Islet precursor cell (in vitro differentiated cells): ENCODE measurements around the gene IGF1R.

Experiments
- DNase-seq: peaks from one replicate; pipeline ENCODE4 v3.0.0-alpha.2; 2018

The IGF1R gene

DNA sequence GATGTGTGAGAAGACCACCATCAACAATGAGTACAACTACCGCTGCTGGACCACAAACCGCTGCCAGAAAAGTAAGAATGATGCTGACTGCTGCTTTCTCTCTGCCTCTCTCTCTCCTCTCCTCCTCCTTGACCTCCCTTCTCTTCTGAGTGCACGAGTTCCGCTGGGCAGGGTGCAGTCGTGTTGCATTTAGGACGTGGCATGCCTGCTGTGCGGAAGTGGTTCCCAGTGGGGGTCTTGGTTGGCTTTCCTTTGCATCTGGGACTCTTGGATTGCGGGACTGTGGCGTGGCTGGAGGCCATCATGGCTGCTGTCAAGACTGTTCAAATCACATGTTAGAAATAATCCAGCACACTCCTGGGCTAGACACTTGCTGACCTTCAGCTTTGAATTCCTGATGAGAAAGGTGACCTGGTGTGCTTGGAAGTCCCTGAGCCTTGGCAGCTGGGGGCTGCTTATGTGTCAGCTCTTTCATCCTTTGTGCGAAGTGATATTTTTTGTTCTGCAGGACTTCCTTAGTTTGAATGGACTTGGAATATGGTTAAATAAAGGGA, 59.8 kb downstream of the IGF1R start:
- DNase-seq, result no peak

DNA sequence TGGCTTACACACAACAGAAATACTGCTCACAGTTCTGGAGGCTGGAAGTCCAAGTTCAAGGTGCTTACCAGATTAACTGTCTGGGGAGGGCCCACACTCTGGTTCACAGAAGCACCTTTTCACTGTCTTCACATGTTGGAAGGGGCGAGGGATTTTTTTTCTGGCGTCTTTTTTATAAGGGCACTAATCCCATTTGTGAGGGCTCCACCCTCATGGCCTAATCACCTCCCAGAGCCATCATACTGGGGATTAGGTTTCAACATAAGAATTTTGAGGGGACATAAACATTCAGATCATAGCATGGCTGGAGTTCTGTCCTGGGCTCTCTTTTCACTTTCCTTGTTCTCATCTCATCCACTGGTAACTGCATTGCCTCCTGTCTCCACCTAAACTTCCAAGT, 63.5 kb downstream of the IGF1R start:
- DNase-seq, result no peak

DNA sequence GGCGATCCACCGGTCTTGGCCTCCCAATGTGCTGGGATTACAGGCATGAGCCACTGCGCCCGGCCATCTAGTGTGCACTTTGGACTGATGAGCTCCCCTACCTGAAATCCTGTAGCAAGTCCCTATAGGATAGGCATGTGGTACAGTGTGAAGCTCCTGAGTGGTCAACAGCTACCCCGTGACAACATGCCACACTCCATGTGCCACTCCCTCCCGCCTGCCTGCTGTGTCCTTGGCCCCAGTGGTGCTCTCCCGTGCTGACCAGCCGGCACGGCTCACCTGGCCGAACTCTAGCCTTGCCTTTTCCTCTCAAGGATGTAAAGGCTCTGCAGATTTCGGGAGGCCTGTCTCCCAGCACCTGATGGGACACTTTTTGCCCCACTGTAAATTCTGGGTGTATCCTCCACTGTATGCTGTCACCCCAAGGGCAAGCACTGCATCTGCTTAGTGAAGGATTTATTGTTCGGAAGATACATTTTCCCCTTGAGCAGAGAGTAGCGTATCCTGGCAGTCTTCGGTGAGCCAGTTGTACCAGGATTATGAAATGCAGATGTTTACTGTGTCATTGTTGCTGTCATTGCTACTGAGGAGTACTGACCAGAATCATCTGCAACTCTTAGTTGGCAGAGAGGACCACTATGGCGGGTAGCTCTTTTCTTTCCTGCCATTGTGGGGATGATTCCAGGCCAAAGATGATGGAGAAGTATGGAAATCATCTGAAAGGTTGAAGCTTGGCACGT, 64.7 kb downstream of the IGF1R start:
- no peak for DNase-seq

DNA sequence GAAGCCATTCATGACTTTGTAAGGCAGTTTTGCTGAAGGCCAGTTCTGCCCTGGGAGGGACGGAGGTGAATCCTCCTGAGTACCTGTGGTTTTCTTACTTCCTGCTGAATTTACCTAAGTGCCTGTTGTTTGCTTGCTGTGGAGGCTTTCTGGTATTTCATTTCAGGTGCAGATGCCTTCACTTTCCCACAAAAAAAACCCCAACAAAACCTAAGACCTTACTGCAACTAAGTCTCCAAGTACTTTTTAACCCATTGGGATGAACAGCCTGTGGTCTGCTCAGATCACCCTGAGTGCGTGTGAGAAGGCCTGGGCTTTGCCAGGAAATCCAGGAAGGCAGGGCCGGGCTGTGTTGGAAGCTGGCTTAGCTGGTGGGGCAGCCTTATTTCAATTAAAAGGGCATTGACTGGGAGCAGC, 65.3 kb downstream of the IGF1R start:
- peak; percentile 77 for DNase-seq

DNA sequence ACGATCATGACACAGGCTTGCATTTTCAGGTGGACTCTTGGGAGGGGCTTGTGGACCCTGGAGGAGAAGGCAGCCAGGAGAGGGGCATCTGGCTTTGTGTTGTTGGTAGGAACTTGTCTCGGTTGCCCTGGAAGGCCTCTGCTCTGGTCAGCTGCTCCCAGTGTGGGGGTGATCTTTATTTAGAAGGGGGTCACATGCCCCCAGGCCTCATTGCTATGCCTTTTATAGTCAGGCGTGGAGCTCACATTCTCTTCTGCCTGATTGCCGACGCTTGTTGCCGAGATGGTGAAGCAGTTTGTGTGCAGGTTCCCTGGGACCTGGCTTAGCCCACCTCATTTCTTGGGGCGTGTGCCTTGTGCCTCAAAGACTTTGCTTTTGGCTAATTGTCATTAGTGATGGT, 66.6 kb downstream of the IGF1R start:
- DNase-seq, result no peak

DNA sequence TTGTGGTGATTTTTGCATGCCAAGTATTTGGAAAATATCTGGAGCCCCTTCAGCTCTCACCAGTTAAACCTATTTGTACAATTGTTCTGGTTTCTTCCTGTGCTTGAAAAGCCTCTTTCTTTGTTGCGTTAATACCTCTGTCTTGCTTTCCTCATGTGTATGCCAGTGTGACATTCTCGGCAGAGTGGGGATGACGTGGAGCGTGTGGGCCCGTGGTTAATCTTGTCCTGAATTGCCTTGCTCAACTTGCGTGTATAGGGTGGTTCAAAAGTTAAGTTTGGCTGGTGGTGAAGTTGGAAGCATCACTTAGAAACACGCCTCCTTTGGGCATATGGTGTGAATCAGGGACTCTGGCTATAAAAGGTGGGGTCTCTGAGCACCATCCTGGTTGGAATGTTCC, 67.1 kb downstream of the IGF1R start:
- no peak for DNase-seq

DNA sequence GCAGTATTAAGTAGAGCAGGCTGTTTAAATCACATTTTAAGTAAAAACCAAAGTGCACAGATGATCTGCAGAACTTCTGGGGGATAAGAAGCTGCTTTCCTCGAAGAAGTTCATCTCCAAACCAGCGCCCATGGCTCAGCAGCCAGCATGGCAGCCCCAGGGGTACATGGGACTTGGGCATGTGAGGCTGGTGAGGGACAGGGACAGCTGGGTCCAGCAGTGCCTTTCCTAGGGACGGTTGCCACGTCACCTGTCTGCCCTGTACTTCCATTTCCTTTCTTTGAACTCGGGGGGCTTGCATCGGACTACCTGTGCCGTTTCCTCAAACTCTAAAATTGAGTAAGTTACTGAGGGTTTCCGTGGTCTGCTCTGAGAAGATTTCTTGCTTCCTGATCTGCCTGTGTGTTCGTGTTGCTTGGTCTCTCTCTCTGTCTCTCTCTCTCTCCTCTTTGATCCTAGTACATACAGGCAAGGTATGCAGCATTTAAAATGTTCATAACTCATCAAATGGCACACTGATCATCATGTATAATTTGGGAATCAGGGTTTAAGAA, 67.6 kb downstream of the IGF1R start:
- DNase-seq, result no peak

DNA sequence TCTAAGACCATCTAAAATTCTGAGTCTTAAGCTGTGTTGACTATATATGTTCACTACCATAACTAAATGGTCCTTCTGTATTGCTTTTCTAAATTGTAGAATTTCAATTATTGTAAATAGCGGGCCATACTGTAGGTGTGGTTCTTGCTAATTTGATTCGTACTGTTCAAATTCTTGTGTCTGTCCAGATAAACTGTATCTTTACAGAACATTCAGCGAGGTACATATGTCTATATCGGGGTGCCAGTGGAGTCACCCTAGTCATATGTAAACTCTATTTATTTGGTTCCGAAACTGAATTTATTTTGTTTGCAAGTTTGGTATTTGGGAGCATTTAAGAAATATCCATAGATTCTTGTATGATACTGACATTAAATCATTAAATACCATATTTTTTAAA, 69.0 kb downstream of the IGF1R start:
- DNase-seq, result no peak

DNA sequence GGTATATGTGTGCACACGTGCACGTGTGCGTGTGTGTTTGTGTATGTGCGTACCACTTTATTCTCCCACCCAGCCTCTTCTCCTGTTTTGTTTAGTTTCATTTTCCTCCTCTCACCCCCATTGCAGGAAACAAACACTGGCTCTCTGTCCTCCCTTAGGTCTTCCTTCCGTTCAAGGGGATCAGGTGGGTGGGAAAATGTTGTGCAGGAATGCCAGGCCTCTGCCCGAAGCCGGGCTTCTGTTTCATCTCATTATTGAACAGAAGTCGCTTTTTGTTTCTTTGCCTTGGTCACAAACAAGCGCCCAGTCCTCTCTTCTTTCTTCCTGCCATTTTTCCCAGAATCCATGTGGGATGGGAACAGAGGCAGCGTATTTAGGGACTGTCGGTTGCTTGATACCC, 69.6 kb downstream of the IGF1R start:
- DNase-seq, result peak; percentile 66

DNA sequence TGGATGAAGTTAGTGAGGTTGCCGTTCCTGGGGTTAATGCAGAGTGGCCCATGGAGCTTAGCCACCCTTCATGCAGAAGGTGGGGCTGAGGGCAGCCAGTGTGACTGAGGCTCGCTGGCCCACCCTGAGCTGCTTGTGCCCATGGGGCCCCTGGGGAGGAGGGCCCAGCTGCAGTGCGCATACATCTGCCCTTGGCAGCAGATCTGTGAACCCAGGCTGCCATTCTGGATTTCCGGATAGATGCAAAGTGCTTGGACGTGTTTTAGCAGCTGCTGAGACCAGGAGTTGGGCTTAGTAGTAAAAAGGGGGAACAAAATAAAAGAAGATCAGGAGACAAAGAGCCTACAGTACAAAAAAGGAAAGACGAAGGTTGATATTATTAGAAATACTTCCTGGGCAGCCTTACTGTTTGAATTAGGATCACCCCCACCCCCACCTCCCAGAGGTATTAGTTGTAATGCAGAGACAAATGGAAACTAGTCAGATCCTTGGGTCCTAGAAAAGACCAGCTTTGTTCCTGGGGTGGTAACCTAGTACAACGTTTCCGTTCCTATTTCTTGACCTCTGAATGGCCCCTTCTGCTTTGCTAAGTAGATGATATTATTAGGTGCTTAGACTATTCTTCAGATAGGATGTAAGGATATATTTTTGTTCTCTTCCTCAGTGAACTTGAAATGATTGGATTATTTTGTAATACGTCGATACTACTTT, 70.2 kb downstream of the IGF1R start:
- DNase-seq, result no peak

DNA sequence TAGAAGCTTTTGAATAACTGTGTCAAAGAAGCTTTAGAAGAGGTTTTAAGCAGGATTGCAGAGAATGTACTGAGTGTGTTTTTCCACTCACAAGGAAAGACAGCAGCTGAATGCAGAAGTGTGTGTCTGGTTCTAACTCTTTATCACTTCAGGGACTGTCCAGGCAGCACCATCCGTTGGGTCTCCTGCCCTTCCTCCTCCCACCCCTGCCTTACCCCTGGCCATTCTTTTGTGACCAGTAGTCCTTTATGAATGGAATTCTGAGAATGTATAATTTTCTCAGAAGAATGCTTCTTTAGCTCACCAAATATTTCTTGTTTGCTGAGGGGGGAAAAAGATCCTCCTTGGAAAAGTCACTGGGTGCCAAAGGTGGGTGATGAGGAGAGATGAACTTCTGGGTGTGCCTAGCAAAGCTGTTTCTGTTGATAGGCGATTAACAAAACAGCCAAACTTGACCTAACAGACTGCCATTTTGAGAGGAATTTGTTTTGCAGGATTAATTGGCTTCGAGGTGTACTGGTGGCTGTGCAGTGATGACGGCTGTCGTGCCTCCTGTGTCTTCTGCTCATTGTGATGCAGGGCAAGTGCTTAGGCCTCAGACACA, 70.9 kb downstream of the IGF1R start:
- DNase-seq, result no peak

DNA sequence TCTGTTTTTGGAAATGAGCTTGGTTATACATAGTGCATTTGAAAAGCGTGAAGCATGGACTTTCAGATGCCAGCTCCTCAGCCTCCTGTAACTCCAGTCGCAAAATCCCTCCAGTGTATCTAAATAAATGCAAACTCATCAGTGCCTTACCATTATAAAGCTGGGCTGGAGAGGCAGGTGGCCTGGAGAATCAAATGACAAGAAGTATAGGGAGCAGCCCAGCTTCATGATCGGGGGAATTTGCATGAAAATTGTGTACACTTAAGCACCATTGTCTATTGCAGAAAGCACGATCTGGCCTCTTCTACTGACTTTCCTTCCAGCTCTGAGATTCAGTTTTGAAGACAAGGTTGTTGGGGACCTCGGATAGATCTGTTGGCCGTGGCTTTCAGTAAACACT, 71.7 kb downstream of the IGF1R start:
- DNase-seq, result no peak

DNA sequence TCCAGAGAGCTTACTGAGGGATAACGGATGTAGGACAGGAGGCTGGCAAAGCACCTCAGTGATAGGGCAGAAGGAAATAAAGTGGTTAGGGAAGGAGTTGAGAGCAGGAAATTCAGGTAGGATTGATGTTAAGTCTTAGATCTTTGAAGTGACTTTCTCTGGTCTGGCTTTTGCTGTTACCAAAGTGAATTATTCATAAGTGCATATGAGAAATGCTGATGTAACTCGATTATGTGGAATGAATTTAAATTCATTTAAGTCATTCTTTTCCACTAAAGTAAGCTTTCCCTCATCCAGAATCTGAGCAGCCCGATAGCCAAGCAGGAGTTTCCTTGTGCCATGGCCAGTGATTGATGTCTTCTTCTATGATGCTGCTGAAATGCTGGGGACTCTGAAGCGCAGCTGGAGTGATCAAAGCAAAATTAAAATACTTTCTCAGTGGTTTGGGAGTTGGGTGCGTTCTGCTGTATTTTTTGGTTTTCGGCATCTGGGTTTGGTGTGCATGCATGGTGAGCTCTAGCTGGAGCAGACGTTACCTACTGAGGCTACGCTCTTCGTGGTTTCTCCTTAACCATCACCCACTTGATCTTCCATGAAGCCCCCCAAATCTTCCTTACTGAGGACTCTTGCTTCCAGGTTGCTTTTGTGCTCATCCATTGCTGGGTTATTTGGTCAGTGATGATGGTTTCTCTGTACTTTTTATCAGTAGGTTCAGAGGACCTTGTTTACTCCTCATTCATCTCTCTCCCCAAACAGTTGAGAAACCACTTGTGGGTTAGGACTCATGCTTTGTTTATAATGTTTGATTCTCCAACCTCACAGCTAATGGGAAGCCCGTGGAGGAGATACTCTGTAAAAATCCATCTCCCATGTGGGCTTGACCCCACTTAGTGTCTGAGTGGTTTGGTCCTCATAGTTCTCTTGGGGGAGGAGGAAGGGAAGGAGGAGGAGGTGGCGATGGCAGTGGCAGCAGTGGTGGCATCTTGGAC, 72.5 kb downstream of the IGF1R start:
- no peak for DNase-seq

DNA sequence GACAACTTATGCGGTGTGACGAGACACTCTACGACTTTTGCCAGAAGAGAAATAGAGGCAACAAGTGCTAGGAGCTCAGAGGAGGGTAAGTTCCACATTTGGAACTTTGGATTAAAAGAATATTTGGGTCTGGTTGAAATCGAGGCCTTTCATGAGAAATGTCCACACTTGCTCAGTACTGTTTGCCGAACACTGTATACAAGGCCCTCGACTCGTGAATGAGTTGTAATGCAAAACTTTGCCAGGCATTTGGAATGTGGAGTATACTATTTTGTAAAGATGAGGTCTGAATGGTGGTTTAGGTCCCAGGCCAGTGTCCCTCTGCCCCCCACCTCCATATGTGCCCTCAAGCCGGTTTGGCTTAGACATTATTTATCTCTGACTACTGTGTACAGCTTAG, 73.9 kb downstream of the IGF1R start:
- no peak for DNase-seq

DNA sequence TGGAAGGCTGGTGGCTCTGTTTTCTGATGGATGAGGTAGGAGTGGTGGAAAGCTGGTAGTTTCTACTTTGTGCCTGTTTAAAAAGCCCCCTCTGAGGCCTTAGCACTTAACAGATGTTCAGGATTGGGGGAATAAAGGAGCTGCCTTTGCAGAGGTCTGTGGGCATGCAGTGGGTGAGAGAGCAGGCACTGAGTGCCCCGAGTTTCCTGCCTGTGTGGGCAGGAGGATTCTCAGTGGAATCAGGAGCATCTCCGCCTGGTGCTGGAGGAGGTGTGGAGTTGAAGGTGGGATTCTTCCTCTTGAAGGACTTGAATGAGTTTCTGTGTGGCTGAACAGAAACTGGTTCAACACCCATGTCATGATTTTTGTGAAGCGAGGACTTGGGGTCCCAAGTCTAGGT, 74.3 kb downstream of the IGF1R start:
- no peak for DNase-seq

DNA sequence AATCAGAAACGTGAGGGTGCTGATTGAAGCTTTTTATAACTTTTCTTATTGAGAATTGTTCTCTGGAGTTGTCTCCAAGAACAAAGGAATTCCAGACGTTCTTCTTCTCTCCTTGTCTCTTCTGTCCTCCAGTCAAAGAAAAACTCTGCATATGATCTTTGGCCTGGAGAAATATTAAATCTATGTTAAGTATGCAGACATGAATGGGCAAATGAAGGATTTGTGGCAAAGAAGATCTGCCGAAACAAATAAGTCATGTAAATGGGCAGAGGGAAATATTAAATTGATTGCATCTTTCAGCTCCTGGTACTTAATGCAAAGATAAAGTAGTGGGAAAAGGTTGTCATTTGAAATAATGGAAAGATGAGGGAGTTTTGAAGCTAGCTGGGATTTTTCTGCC, 74.9 kb downstream of the IGF1R start:
- no peak for DNase-seq

DNA sequence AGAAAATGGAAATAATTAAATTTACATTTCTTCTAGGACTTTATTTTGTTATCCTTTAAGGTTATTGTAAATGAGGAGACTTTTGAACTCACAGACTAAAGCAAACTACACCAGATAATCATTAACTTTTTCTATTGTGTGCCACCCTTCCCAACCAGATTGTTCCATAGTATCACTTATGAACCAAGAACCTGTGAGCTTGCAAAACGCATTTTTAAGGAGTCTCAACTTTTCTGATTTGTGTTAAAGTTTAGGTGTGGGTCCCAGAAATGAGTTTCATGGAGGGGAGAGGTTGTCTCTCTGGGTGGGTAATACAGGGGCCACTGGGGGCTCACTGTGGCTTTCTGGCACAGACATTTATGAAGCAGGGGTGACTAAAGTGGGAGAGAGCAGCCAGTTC, 75.7 kb downstream of the IGF1R start:
- no peak for DNase-seq

DNA sequence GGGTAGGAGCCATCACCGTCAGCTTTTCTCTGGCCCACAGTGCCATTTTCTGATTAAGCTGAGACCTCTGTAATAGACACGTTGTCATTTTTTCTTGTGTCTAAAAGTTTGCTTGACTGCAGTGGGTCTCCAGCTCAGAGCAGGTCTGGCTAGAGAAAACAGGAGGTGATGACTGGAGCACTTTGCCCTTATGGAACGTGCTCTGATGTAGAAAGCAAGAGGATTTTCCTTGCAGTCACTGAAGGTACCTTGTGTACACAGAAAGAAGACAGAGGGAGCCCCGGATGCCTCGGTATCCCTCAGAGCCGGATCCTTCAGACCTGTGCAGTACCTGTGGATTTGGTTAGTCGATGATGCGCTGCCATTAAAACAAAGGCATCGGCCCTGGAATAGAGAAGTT, 76.2 kb downstream of the IGF1R start:
- DNase-seq, result no peak

DNA sequence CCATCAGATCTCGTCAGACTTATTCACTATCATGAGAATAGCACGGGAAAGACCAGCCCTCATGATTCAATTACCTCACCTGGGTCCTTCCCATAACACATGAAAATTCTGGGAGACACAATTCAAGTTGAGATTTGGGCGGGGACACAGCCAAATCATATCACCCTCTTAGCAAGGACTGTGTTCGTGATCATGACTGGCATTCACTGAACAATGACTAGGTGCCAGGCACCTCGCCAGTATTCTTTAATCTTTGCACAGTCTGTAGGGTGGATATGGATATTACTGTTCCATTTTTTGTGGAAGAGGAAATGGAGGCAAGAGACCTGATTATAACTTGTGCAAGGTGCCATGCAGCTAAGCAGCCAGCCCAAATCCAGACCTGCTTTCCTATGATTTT, 77.5 kb downstream of the IGF1R start:
- DNase-seq, result no peak

DNA sequence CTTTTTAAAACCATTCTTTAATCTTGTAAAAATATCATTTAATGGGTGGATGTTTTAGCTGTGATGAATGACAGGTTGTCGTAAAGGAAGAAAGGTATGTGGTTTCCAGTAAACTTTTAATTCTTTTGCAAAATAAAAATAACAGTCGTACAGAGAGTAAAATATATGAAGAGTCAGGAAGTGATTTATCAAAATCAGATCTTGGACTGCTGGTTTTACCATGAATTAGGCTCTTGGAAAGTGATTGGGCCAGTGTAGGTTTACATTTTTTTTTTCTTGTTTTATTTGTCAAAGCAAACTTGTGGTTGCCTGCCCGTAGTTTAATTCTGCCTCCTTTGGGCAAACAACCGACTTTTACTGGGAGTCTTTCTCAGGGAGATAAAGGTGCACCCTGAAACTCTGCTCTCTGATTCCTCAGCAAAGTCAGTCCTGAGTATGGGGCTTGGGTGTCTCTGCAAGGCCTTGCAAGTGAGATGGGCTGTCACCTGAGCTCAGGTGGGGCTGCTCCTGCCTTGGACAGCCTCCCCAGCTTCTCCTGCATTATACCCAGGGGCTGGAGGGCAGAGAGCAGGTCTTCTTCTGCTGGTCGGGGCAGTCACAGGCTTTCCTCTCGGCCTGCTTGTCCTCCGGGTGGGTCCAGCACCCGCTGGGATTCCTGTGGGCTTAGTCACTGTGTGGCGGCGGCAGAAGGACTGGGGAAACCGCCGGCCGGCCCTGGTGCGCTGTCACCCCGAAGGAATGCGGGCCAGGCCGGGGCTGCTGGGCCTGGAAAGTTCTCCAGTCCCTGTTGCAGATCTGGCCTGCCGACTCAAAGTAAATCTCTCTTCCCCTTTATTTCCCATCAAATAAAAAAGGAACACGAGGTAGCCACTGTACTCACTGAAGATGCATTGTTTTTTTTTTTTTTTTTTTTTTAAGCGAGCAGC, 79.0 kb downstream of the IGF1R start:
- DNase-seq, result peak; percentile 100

DNA sequence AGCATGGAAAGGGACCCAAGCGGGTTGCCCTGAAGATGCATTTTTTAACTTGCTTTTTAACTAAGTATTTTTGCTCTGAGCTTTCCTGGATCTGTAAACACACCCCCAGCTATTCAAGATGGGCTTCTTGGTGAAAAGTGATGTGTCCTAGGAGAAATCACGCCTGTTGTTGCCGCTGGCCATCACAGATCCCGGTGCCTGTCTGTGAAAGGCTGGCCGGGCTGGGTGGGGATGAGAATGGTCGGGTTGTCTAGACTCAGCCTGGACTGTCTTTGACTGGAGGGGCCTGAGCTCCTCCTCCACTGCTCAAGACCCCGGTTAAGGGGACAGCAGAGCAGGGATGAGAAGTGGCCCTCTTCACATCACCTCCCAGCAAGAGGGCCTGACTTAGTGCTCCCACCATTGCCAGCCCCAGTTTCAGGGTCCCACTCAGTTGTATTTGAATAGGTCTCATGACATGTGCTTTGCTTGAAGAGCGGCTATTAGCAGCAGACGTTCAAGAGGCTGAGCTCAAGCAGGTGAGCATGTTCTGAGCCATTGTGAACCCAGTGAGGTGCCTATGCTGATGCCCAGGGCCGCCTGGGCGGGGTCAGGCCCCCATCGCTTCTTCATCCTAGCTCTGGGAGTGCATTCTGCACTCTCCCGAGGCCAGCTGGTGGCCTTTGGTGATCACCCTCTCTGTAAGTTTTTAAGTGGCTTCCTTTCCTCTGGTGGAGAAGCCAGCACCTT, 79.9 kb downstream of the IGF1R start:
- DNase-seq, result peak; percentile 86
